Urinary bladder (tissue), 4 donors: ENCODE data around the gene OCEL1. TPM values are rescaled to one million over a fixed set of nuclear protein-coding genes. Genes with fewer than 3 reads are reported as not detected.
"Not testable (repeated sequence)": the region's sequence is repeated elsewhere in the genome, so short reads cannot be mapped to it uniquely, and the experiment has no call there.

Experiments
- DNase-seq: peaks from one replicate; pipeline ENCODE4 v3.0.0-alpha.2; 2015; ENCODE audit errors: extremely low spot score
- H3K27ac ChIP-seq: one replicate; pipeline ENCODE4 v1.5.1; 2013; ENCODE audit warnings: low read depth, mild to moderate bottlenecking, moderate library complexity
- H3K36me3 ChIP-seq: one replicate; pipeline ENCODE4 v1.6.1; 2013; ENCODE audit warnings: mild to moderate bottlenecking, moderate library complexity; ENCODE audit not compliant: insufficient read depth
- H3K4me1 ChIP-seq: one replicate; pipeline ENCODE4 v1.6.1; 2013; ENCODE audit warnings: mild to moderate bottlenecking, moderate library complexity; ENCODE audit not compliant: insufficient read depth
- H3K4me3 ChIP-seq: one replicate; pipeline ENCODE4 v1.5.1; 2013; ENCODE audit warnings: low read depth, low read length
- WGBS: extraction: QIAGEN DNeasy Blood & Tissue Kit; methylation state at CpG from one replicate; pipeline ENCODE4 v1.1.7; 2013; 5-methylcytosine and 5-hydroxymethylcytosine counted together
- polyA plus RNA-seq: library from polyadenylated mRNA; stranded (reverse); fragments of 200-250 nt; gene quantifications from one replicate; pipeline ENCODE4 v1.2.3, GENCODE V29; 2013
- total RNA-seq: library from RNA; depleted of rRNA; stranded (reverse); fragments of >200 nt; gene quantifications from one replicate; pipeline ENCODE4 v1.2.3, GENCODE V29; 2014
- donor health status: healthy with polysubstance abuse.
- donor health status: healthy.

Gene OCEL1, protein sequence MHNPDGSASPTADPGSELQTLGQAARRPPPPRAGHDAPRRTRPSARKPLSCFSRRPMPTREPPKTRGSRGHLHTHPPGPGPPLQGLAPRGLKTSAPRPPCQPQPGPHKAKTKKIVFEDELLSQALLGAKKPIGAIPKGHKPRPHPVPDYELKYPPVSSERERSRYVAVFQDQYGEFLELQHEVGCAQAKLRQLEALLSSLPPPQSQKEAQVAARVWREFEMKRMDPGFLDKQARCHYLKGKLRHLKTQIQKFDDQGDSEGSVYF
- total RNA-seq = 5.8 TPM
- polyA plus RNA-seq = 28.4 TPM

DNA sequence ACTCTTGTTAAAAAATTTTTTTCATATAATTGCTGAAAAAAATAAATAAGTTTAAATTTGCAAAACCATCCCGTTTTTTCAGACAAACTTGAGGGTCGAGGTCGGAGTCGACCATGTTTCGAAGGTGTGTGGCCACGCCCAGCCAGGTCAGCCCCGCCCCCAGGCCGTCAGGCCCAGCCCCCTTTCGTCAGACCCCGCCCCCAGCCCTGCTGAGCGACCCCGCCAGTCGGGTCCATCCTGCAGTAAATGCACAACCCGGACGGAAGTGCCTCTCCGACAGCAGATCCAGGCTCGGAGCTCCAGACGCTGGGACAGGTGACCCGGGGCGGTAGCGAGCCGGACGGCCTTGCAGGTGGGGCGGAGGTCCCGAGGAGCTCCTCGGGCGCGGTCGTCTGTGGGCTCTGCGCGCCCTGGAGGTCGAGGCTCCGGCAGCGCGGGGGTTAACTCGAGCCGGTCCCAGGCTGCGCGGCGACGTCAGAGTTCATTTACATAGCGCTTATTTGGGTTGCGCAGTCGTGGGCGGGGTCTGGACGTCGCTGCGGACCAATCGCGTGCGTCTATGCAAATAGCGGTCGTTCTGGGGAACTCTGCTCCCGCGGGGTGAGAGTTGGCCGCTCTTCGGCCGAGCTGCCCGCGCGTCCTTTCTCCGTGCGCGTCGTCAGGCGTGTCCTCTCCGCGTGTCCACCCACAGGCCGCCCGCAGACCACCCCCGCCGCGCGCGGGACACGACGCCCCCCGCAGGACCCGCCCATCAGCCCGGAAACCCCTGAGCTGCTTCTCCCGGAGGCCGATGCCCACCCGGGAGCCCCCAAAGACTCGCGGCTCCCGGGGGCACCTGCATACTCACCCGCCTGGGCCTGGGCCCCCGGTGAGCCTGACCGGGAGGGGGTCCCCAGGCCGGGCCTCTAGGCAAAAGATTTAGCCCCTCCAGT lies at the start of gene OCEL1:
TSS of gene OCEL1 (plus strand) at position 225 of the 932 bp plus-strand sequence. CDS start at position 247, 22 bp downstream.
- Histone ChIP-seq H3K4me1 (no peaks in the 10 kb centered on the region), H3K4me3 (peak within 1 kb of the TSS; percentile 54), H3K36me3 (no peaks in the 10 kb centered on the region), H3K27ac (peak within 1 kb of the TSS; percentile 67)
- under 1% methylated on average over 90 of the region's 90 CpGs for WGBS
- DNase-seq = peak; percentile 94

- H3K36me3 ChIP-seq = peaks cover 7% of the 10 kb centered on the region
Measured at GRCh38 chr19:17178291-17178690, 47.7 kb upstream of the OCEL1 start.

GRCh38 chr19:17180997-17181702 lies 44.9 kb upstream of the OCEL1 start:
- 67% methylated on average over 22 of the region's 22 CpGs for WGBS
- Histone ChIP-seq H3K4me3 (no peak overlapping the region), H3K4me1 (no peaks in the 10 kb centered on the region), H3K27ac (no peak overlapping the region), H3K36me3 (peaks cover 7% of the 10 kb centered on the region)
- no peak for DNase-seq

More at GRCh38 chr19:17178291-17178690, 47.7 kb upstream of the OCEL1 start:
- no peak for DNase-seq
- H3K27ac ChIP-seq = no peak overlapping the region
- H3K4me1 ChIP-seq = no peaks in the 10 kb centered on the region
- WGBS = 93% methylated on average over 10 of the region's 10 CpGs
- no peak overlapping the region for H3K4me3 ChIP-seq

- DNase-seq = no peak
- H3K4me1 ChIP-seq = no peaks in the 10 kb centered on the region
- WGBS = 89% methylated on average over 14 of the region's 14 CpGs
- H3K36me3 ChIP-seq = no peaks in the 10 kb centered on the region
- no peak overlapping the region for H3K27ac ChIP-seq
- H3K4me3 ChIP-seq = no peak overlapping the region
Measured at GRCh38 chr19:17183271-17183761, 42.7 kb upstream of the OCEL1 start.

DNA sequence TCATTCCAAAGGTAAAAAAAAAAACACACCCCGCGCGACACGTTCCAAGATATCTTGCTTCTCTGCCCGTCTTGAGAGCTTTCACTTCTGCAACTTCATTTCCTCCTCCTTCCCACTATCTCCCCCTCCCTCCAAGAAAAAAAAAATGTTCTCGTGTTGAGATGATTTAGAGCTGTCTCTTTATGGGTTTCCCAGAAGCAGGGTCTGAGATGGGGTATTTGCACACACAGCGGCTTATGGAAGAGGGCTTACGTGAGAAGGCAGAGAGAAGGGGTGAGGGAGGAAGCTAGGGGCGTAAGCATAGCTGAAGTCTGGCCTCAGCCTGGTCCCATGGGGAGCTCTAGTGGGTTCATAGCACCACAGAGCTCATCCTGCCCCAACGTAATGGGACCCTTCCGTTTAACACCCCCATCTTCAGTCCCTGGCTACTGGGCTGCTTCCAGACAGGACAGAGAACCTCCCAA lies 42.1 kb upstream of the OCEL1 start:
- H3K36me3 ChIP-seq = no peaks in the 10 kb centered on the region
- H3K4me1 ChIP-seq = no peaks in the 10 kb centered on the region
- DNase-seq = no peak
- no peak overlapping the region for H3K4me3 ChIP-seq
- no peak overlapping the region for H3K27ac ChIP-seq
- 74% methylated on average over 11 of the region's 11 CpGs for WGBS

DNA sequence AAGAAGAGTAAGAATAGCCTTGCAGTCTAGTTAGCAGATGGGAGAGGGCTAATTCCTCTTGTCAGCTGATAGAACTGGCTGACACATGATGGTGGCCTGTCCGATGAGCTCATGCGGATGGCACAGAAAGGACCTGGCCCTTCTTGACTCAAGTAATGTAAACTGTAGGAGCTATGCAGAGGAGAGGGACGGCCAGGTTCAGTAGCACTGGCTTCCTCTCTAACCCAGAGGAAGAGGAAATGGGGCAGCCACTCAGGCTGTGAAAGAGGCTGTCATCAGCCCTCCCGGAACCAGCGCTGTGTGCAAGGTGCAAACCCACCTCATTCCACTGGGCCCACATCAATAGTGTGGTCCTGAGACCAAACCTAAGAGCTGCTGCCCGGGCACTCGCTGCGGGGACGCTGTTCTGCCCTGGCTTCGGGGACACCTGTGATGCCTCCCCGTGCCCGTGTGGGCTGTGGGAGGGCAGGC lies 41.6 kb upstream of the OCEL1 start:
- H3K27ac ChIP-seq = no peak overlapping the region
- WGBS = 87% methylated on average over 12 of the region's 12 CpGs
- no peaks in the 10 kb centered on the region for H3K4me1 ChIP-seq
- no peaks in the 10 kb centered on the region for H3K36me3 ChIP-seq
- H3K4me3 ChIP-seq = no peak overlapping the region
- no peak for DNase-seq

DNA sequence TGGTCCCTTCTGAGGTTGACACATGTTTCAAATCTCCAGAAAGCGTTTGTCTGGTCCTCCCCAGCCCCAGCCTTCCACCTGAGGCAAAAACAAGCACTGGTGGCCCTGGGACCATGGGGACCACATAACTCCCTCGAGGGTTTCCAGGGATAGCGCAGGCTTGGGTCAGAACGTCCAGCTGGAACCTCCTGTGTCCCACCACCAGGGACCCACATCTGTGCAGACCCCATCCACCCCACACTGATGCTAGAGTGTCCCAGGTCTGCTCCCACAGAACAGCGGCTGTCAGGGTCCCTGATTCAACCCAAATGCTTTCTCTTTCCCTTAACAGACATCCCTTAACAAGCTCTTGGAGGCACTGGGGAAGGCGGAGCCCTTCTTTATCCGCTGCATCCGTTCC lies 40.4 kb upstream of the OCEL1 start:
- Histone ChIP-seq H3K36me3 (no peaks in the 10 kb centered on the region), H3K27ac (no peak overlapping the region), H3K4me1 (no peaks in the 10 kb centered on the region), H3K4me3 (no peak overlapping the region)
- WGBS = 91% methylated on average over 8 of the region's 8 CpGs
- no peak for DNase-seq

DNA sequence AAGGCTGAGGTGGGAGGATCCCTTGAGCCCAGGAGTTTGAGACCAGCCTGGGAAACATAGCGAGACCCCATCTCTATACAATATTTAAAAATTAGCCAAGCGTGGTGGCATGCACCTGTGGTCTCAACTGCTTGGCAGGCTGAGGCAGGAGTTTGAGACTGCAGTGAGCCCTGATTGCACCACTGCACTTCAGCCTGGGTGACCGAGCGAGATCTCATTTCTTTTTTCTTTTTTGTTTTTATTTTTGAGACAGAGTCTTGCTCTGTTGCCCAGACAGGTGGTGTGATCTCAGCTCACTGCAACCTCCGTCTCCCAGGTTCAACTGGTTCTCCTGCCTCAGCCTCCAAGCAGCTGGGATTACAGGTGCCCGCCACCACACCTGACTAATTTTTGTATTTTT lies 34.3 kb upstream of the OCEL1 start:
- not testable (repeated sequence) for DNase-seq, H3K27ac ChIP-seq, H3K4me1 ChIP-seq, H3K36me3 ChIP-seq, H3K4me3 ChIP-seq
- 88% methylated on average over 6 of the region's 6 CpGs for WGBS

- Histone ChIP-seq H3K4me1 (no peaks in the 10 kb centered on the region), H3K27ac (no peak overlapping the region), H3K4me3 (no peak overlapping the region), H3K36me3 (peaks cover 4% of the 10 kb centered on the region)
- no peak for DNase-seq
- WGBS = 98% methylated on average over 26 of the region's 26 CpGs
Measured at GRCh38 chr19:17192751-17193150, 33.3 kb upstream of the OCEL1 start.

DNA sequence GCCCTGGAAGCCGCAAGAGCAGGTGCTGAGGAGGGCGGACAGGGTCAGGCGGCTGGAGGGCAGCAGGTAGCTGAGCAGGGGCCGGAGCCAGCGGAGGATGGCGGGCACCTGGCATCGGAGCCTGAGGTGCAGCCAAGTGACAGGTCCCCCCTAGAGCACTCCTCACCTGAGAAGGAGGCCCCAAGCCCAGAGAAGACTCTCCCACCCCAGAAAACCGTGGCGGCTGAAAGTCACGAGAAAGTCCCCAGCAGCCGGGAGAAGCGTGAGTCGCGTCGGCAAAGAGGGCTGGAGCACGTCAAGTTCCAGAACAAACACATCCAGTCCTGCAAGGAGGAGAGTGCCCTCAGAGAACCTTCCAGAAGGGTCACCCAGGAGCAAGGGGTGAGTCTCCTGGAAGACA lies 31.4 kb upstream of the OCEL1 start:
- Histone ChIP-seq H3K27ac (no peak overlapping the region), H3K4me3 (no peak overlapping the region), H3K4me1 (no peaks in the 10 kb centered on the region), H3K36me3 (peaks cover 4% of the 10 kb centered on the region)
- WGBS = 95% methylated on average over 16 of the region's 16 CpGs
- no peak for DNase-seq

DNA sequence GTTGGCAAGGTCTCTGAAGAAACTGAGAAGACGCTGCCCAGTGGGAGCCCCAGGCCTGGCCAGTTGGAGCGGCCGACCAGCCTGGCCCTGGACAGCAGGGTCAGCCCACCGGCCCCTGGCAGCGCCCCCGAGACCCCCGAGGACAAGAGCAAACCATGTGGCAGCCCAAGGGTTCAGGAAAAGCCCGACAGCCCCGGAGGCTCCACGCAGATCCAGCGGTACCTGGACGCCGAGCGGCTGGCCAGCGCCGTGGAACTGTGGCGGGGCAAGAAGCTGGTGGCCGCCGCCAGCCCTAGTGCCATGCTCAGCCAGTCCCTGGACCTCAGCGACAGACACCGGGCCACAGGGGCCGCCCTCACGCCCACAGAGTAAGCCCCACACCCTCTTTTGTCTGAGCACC lies 30.9 kb upstream of the OCEL1 start:
- Histone ChIP-seq H3K27ac (no peak overlapping the region), H3K4me3 (no peak overlapping the region), H3K36me3 (peaks cover 4% of the 10 kb centered on the region), H3K4me1 (no peaks in the 10 kb centered on the region)
- 98% methylated on average over 23 of the region's 23 CpGs for WGBS
- no peak for DNase-seq

DNA sequence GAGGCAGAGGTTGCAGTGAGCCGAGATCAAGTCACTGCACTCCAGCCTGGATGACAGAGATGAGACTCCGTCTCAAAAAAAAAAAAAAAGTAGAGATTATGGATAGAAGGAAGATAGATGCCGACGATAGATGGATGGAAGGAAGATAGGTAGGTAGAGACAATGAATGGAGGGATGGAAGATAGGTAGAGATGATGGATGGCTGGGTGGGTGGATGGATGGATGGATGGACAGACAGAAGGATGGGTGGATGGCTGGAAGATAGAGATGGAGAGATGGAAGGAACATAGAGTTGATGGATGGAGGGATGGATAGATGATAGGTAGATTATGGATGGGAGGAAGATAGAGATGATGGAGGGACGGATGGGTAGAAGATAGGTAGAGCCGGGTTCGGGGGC lies 29.4 kb upstream of the OCEL1 start:
- DNase-seq = no peak
- H3K27ac ChIP-seq = no peak overlapping the region
- over 99% methylated on average over 7 of the region's 7 CpGs for WGBS
- H3K36me3 ChIP-seq = peaks cover 4% of the 10 kb centered on the region
- no peak overlapping the region for H3K4me3 ChIP-seq
- no peaks in the 10 kb centered on the region for H3K4me1 ChIP-seq

- no peak overlapping the region for H3K27ac ChIP-seq
- no peak for DNase-seq
- peaks cover 4% of the 10 kb centered on the region for H3K36me3 ChIP-seq
- 96% methylated on average over 16 of the region's 16 CpGs for WGBS
- no peak overlapping the region for H3K4me3 ChIP-seq
- no peaks in the 10 kb centered on the region for H3K4me1 ChIP-seq
Measured at GRCh38 chr19:17197666-17198065, 28.4 kb upstream of the OCEL1 start.
